HepG2 (cell line): ENCODE measurements around the gene VCAM1. TPM values are rescaled to one million over a fixed set of nuclear protein-coding genes. Genes with fewer than 3 reads are reported as not detected.

Source experiments
- ATAC-seq: fragments of 200-7000 bp; cut with Tn5 transposase; 3 replicates; pipeline ENCODE4 v1.9.1; 2020; ENCODE audit warnings: mild to moderate bottlenecking, moderate library complexity
- BruUV-seq: library from RNA; stranded (reverse); fragments of 400-500 nt; replicated peaks from 2 replicates; lab custom pipeline; 2021; lab: Mats Ljungman, UMichigan
- CTCF ChIA-PET: fragments of 300-600 bp; formaldehyde crosslinking; extraction: SDS; loops from one replicate; lab custom pipeline; 2021; ENCODE audit warnings: low total read pairs, inconsistent platforms, low intra/inter-chr PET ratio; lab: Yijun Ruan, JAX
- POLR2A ChIA-PET: fragments of 350-600 bp; sonication (Branson Sonifier 250); formaldehyde crosslinking; loops from one replicate; lab custom pipeline; 2020; ENCODE audit warnings: antibody characterized with exemption, inconsistent platforms; lab: Yijun Ruan, JAX
- DNase-seq: peaks from one replicate; pipeline ENCODE4 v3.0.0-alpha.2; 2015; ENCODE audit warnings: low spot score
- FAIRE-seq: peaks from 3 replicates; lab custom pipeline; 2011; peaks lifted over from hg19 to GRCh38; lab: Jason Lieb, UNC
- H2AFZ ChIP-seq: one replicate; pipeline ENCODE4 v1.6.1; 2011; ENCODE audit warnings: low read length, inconsistent platforms
- H3K27ac ChIP-seq: fragments of 300-600 bp; 3 replicates; pipeline ENCODE4 v1.8.0; 2011; ENCODE audit warnings: mixed run types, mild to moderate bottlenecking, mixed read lengths, low read length, inconsistent platforms; ENCODE audit not compliant: insufficient read depth; ENCODE audit errors: extremely low read length
- H3K27me3 ChIP-seq, 2 experiments: fragments of 200-600 bp in 1 of 2; 2 replicates in 1 of 2; 3 replicates in 1 of 2; pipeline versions ENCODE4 v1.6.0 to v1.8.0; 2011; ENCODE audit warnings: low read length in 2 of 2, mild to moderate bottlenecking in 2 of 2, moderate library complexity in 2 of 2, inconsistent platforms in 1 of 2; ENCODE audit not compliant: insufficient read depth in 2 of 2, control insufficient read depth in 1 of 2
- H3K36me3 ChIP-seq, 2 experiments: fragments of 200-600 bp in 1 of 2; replicated peaks in 1 of 2; 2 replicates in 1 of 2; 3 replicates in 1 of 2; pipeline versions ENCODE4 v1.5.1 to v1.8.0; 2011; ENCODE audit warnings: low read length in 2 of 2, inconsistent platforms in 1 of 2; ENCODE audit not compliant: insufficient read depth in 2 of 2, control insufficient read depth in 1 of 2
- H3K4me1 ChIP-seq: 2 replicates; pipeline ENCODE4 v1.5.1; 2012; ENCODE audit warnings: low read length, inconsistent platforms; ENCODE audit not compliant: insufficient read depth
- H3K4me2 ChIP-seq: 2 replicates; pipeline ENCODE4 v1.6.0; 2011; ENCODE audit warnings: low read depth, low read length, inconsistent platforms
- H3K4me3 ChIP-seq, 3 experiments: fragments of 200-600 bp in 1 of 3; sonication (generic), shearing (Covaris generic) in 1 of 3; replicated peaks in 1 of 3; 2 replicates each; pipeline ENCODE4 v1.5.1; 2011 to 2016; ENCODE audit warnings: low read length in 3 of 3, inconsistent platforms in 2 of 3, low read depth in 2 of 3, mild to moderate bottlenecking in 2 of 3, control low read depth in 1 of 3, mixed read lengths in 1 of 3; ENCODE audit not compliant: insufficient read depth in 1 of 3
- H3K79me2 ChIP-seq: one replicate; pipeline ENCODE4 v1.6.1; 2011; ENCODE audit warnings: low read length, inconsistent platforms; ENCODE audit not compliant: insufficient read depth
- H3K9ac ChIP-seq: 2 replicates; pipeline ENCODE4 v1.6.0; 2011; ENCODE audit warnings: mild to moderate bottlenecking, low read depth, low read length, inconsistent platforms; ENCODE audit not compliant: insufficient read depth
- H3K9me3 ChIP-seq: 2 replicates; pipeline ENCODE4 v1.5.1; 2012; ENCODE audit warnings: mild to moderate bottlenecking, low read length
- H4K20me1 ChIP-seq: 2 replicates; pipeline ENCODE4 v1.6.0; 2011; ENCODE audit warnings: inconsistent platforms, mild to moderate bottlenecking, low read length, moderate library complexity; ENCODE audit not compliant: insufficient read depth
- WGBS: methylation state at CpG from one replicate; pipeline ENCODE4 v1.1.6; 2017; ENCODE audit warnings: low lambda C conversion rate; 5-methylcytosine and 5-hydroxymethylcytosine counted together
- in situ Hi-C: cut with HindIII; loops from 2 replicates; pipeline ENCODE4 v1.10.0; 2017; ENCODE audit warnings: low pct_unique_long_range_greater_than_20kb; ENCODE audit not compliant: extremely low pct_ligation_motif_present
- intact Hi-C: fragments of 100-400 bp; cut with micrococcal nuclease; formaldehyde crosslinking; loops from one replicate; pipeline ENCODE4 v1.10.0; 2022; ENCODE audit not compliant: unreplicated experiment
- polyA plus RNA-seq, 8 experiments: library from polyadenylated mRNA; depleted of rRNA in 3 of 8; stranded (reverse) in 7 of 8; unstranded in 1 of 8; fragments of >200 nt; fragmentation: Illumina TruSeq in 4 of 8; extraction: Trizol in 4 of 8; gene quantifications; 2 replicates each; pipeline versions ENCODE4 v1.2.1 to v1.2.3, GENCODE V29; 2011 to 2016; ENCODE audit warnings: low read depth in 4 of 8, missing spikeins in 1 of 8, mixed read lengths in 1 of 8; ENCODE audit not compliant: insufficient read depth in 1 of 8
- total RNA-seq, 5 experiments: library from RNA; depleted of rRNA; stranded (reverse); fragments of >200 nt; fragmentation: Illumina TruSeq; extraction: Trizol; gene quantifications; 2 replicates each; pipeline ENCODE4 v1.2.3, GENCODE V29; 2016; ENCODE audit warnings: low read depth in 1 of 5
- TF ChIP-seq, protein P1 (sequence below): sonication (generic); formaldehyde crosslinking; IDR thresholded peaks from 2 replicates; pipeline ENCODE4 v1.4.0; 2020; ENCODE audit warnings: mild to moderate bottlenecking, missing genetic modification reagents, borderline replicate concordance
- TF ChIP-seq, protein P2 (sequence below): sonication (generic); formaldehyde crosslinking; conservative IDR thresholded peaks from 2 replicates; pipeline ENCODE4 v1.8.1; 2023; ENCODE audit warnings: missing genetic modification reagents
- TF ChIP-seq, protein P3 (sequence below): sonication (generic); formaldehyde crosslinking; conservative IDR thresholded peaks from 2 replicates; pipeline ENCODE4 v1.8.0; 2022; ENCODE audit warnings: low read depth, missing genetic modification reagents
- TF ChIP-seq, protein P4 (sequence below): sonication (generic); formaldehyde crosslinking; IDR thresholded peaks from 2 replicates; pipeline ENCODE4 v1.5.1; 2020; ENCODE audit warnings: mild to moderate bottlenecking, missing genetic modification reagents, moderate library complexity

The VCAM1 gene
- total and polyA plus RNA-seq, 2 of the 13 experiments (the other 11 are each of a cell fraction or from before 2014, with no cell fraction given), result not detected

DNA sequence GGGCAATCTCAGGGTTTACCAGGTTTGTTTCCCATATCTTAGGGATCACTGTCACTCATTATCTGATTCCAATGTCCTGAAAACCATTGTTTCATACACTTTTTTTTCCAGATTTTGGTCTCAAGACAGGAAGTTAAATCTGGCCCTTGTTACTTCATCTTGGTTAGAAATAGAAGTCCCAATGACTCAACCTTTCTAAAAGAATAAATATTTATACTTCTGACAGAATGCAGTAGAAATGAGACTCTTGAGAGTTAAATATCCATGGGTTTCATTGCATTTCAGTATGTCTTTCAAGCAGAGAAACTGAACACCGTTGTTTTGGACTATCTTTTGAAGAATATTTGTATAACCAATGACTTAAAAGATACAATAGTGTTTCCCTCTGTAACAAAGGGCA lies 19.8 kb upstream of the VCAM1 start (continued):
- TF ChIP-seq, protein P1, sequence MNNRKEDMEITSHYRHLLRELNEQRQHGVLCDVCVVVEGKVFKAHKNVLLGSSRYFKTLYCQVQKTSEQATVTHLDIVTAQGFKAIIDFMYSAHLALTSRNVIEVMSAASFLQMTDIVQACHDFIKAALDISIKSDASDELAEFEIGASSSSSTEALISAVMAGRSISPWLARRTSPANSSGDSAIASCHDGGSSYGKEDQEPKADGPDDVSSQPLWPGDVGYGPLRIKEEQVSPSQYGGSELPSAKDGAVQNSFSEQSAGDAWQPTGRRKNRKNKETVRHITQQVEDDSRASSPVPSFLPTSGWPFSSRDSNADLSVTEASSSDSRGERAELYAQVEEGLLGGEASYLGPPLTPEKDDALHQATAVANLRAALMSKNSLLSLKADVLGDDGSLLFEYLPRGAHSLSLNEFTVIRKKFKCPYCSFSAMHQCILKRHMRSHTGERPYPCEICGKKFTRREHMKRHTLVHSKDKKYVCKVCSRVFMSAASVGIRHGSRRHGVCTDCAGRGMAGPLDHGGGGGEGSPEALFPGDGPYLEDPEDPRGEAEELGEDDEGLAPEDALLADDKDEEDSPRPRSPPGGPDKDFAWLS (CRISPR knock-in tag), result no peak
- TF ChIP-seq, protein P2, sequence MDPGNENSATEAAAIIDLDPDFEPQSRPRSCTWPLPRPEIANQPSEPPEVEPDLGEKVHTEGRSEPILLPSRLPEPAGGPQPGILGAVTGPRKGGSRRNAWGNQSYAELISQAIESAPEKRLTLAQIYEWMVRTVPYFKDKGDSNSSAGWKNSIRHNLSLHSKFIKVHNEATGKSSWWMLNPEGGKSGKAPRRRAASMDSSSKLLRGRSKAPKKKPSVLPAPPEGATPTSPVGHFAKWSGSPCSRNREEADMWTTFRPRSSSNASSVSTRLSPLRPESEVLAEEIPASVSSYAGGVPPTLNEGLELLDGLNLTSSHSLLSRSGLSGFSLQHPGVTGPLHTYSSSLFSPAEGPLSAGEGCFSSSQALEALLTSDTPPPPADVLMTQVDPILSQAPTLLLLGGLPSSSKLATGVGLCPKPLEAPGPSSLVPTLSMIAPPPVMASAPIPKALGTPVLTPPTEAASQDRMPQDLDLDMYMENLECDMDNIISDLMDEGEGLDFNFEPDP (CRISPR knock-in tag), result no peak

DNA sequence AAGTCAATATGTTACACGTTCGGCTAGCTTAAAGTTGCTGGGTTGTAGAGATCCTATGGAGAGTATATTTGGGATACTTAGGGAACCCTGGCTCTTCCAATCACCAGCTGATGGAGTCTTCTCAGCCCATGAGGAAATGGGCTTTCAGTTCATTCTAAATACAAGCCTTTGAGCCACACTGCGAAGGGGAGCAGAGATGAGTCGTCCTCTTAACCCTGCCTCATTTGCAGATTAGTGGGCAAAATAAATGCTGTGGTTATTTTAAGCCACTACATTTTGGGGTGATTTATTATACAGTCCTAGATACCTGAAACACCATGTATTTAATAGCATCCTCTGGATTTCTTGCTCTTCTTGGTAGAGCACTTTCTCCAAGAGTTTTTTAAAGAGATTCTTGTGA lies 19.0 kb upstream of the VCAM1 start:
- H3K4me1 ChIP-seq, result no peaks in the 10 kb centered on the region
- H3K9me3 ChIP-seq, result no peaks in the 10 kb centered on the region
- ATAC-seq (no peak), DNase-seq (no peak), FAIRE-seq (no peak)
- CTCF ChIA-PET, result no interaction called here
- H3K4me3 ChIP-seq, result no peak overlapping the region
- no peaks in the 10 kb centered on the region for H3K79me2 ChIP-seq
- WGBS, result 42% methylated on average over 4 of the region's 4 CpGs
- no peak overlapping the region for H3K9ac ChIP-seq
- no peaks in the 10 kb centered on the region; a peak in 1 of 5 replicates for H3K27me3 ChIP-seq
- TF ChIP-seq, protein P3, sequence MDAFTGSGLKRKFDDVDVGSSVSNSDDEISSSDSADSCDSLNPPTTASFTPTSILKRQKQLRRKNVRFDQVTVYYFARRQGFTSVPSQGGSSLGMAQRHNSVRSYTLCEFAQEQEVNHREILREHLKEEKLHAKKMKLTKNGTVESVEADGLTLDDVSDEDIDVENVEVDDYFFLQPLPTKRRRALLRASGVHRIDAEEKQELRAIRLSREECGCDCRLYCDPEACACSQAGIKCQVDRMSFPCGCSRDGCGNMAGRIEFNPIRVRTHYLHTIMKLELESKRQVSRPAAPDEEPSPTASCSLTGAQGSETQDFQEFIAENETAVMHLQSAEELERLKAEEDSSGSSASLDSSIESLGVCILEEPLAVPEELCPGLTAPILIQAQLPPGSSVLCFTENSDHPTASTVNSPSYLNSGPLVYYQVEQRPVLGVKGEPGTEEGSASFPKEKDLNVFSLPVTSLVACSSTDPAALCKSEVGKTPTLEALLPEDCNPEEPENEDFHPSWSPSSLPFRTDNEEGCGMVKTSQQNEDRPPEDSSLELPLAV (CRISPR knock-in tag), result no peak
- TF ChIP-seq, protein P4, sequence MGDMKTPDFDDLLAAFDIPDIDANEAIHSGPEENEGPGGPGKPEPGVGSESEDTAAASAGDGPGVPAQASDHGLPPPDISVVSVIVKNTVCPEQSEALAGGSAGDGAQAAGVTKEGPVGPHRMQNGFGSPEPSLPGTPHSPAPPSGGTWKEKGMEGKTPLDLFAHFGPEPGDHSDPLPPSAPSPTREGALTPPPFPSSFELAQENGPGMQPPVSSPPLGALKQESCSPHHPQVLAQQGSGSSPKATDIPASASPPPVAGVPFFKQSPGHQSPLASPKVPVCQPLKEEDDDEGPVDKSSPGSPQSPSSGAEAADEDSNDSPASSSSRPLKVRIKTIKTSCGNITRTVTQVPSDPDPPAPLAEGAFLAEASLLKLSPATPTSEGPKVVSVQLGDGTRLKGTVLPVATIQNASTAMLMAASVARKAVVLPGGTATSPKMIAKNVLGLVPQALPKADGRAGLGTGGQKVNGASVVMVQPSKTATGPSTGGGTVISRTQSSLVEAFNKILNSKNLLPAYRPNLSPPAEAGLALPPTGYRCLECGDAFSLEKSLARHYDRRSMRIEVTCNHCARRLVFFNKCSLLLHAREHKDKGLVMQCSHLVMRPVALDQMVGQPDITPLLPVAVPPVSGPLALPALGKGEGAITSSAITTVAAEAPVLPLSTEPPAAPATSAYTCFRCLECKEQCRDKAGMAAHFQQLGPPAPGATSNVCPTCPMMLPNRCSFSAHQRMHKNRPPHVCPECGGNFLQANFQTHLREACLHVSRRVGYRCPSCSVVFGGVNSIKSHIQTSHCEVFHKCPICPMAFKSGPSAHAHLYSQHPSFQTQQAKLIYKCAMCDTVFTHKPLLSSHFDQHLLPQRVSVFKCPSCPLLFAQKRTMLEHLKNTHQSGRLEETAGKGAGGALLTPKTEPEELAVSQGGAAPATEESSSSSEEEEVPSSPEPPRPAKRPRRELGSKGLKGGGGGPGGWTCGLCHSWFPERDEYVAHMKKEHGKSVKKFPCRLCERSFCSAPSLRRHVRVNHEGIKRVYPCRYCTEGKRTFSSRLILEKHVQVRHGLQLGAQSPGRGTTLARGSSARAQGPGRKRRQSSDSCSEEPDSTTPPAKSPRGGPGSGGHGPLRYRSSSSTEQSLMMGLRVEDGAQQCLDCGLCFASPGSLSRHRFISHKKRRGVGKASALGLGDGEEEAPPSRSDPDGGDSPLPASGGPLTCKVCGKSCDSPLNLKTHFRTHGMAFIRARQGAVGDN (CRISPR knock-in tag), result no peak
- TF ChIP-seq, all 625 proteins: peak for 0
- Histone ChIP-seq H3K4me2 (no peak overlapping the region), H3K27ac (no peak overlapping the region), H3K36me3 (no peaks in the 10 kb centered on the region), H4K20me1 (no peaks in the 10 kb centered on the region), H2AFZ (no peak overlapping the region)
- no TSS peak for BruUV-seq
- in situ Hi-C loops, result no loop called here
- intact Hi-C loops, result no loop called here
- POLR2A ChIA-PET, result no interaction called here
